ENCODE results near the gene UBE2I.

DNA sequence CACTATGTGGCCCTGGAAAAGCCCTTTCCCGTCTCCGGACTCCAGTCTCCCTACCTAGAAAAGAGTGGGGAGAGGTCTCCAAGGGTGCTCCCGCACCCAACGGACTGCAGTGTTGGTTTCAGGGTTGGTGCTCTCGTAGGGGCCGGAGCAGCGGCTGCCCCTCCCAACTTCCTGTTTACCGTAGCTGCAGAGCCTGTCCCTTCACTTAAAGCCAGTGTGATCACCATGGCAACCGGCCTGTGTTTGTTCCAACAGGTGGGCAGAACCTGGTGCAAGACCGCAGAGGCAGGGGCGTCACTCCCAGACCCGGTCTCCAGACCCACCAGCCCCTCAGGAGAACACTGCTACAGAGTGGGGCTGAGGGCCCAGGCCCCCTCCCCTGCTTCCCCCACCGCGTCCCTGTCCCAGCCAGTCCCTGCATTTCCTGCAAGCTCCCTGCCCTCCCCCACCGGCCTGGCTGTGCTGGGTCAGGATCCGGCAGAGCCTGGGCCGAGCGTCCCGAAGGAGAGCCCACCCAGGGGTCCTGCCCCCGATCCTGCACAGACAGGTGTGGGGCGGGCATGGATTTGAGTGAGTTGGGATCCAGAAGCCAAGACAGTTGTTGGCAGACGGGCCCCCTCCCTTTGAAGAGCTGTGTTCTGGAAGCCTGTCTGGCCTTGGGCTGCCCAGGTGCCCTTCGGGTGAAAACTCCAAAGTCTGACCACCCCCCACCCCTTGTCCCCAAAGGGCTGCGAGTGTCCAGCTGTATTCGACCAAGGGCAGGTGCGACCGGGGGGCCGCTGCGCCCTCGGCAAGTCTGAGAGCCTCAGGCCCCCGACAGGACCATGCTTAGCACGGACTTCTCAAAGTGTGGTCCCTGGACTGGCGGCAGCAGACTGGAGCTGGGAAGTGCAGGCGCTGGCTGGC lies 22.5 kb downstream of the UBE2I start:
- TF ChIP-seq POLR2A (IDR thresholded peaks at IDR 0.05; ENCODE audit: low read depth, low read length) (no peak), TAF1 (IDR thresholded peaks at IDR 0.05; ENCODE audit: borderline replicate concordance, low read depth, low read length) (no peak)

Measured in GM12892 (cell line).